Erythroblast (primary cell): Measurements from ENCODE around the gene CELF2.

ENCODE experiments used
- DNase-seq, 2 experiments: peaks; one replicate each; lab custom pipeline; 2025; lab: John Stamatoyannopoulos, UW
- GATA1 ChIP-seq: IDR thresholded peaks from 2 replicates; pipeline ENCODE4 v1.6.1; 2011; ENCODE audit warnings: low read depth, mild to moderate bottlenecking, control low read depth, low read length, moderate library complexity
- POLR2A ChIP-seq: IDR thresholded peaks from 2 replicates; pipeline ENCODE4 v1.6.1; 2011; ENCODE audit warnings: mild to moderate bottlenecking, low read length

Gene CELF2

GRCh38 chr10:11294831-11295450, 277.3 kb downstream of the CELF2 start:
- no peak for DNase-seq
- TF ChIP-seq GATA1 (no peak), POLR2A (no peak)

GRCh38 chr10:11295492-11295891, 277.8 kb downstream of the CELF2 start:
- no peak for DNase-seq
- no peak for TF ChIP-seq GATA1
- no peak for TF ChIP-seq POLR2A

GRCh38 chr10:11297136-11297535, 279.5 kb downstream of the CELF2 start:
- DNase-seq = no peak
- no peak for TF ChIP-seq GATA1
- TF ChIP-seq POLR2A = no peak

- no peak for TF ChIP-seq POLR2A
- no peak for TF ChIP-seq GATA1
- DNase-seq = no peak
These were observed 280.4 kb downstream of the CELF2 start for GRCh38 chr10:11298116-11298515.

GRCh38 chr10:11299125-11299524, 281.5 kb downstream of the CELF2 start:
- no peak for DNase-seq
- no peak for TF ChIP-seq POLR2A
- no peak for TF ChIP-seq GATA1

GRCh38 chr10:11300026-11300425, 282.4 kb downstream of the CELF2 start:
- DNase-seq = no peak
- no peak for TF ChIP-seq GATA1
- TF ChIP-seq POLR2A = no peak

GRCh38 chr10:11300563-11300962, 282.9 kb downstream of the CELF2 start:
- no peak for DNase-seq
- TF ChIP-seq GATA1 (no peak), POLR2A (no peak)

- no peak for DNase-seq
- no peak for TF ChIP-seq GATA1
- TF ChIP-seq POLR2A = no peak
These were observed 284.0 kb downstream of the CELF2 start for GRCh38 chr10:11301571-11302111.

- TF ChIP-seq POLR2A (no peak), GATA1 (no peak)
- no peak for DNase-seq
These were observed 284.5 kb downstream of the CELF2 start for GRCh38 chr10:11302181-11302580.

GRCh38 chr10:11303361-11304170, 285.9 kb downstream of the CELF2 start:
- no peak for DNase-seq
- TF ChIP-seq POLR2A (no peak), GATA1 (no peak)

- DNase-seq = no peak
- no peak for TF ChIP-seq POLR2A
- no peak for TF ChIP-seq GATA1
These were observed 287.4 kb downstream of the CELF2 start for GRCh38 chr10:11304906-11305585.

GRCh38 chr10:11305825-11306593, 288.3 kb downstream of the CELF2 start:
- no peak for DNase-seq
- TF ChIP-seq POLR2A (no peak), GATA1 (no peak)

GRCh38 chr10:11307004-11307403, 289.3 kb downstream of the CELF2 start:
- TF ChIP-seq GATA1 (no peak), POLR2A (no peak)
- DNase-seq = no peak
